ENCODE data around the gene BAHCC1. TPM values are rescaled to one million over a fixed set of nuclear protein-coding genes. Genes with fewer than 3 reads are reported as not detected.

Gene BAHCC1
- total and polyA plus RNA-seq, 8 donors = 4.9 to 56.2 (median 9.4) TPM

- H3K36me3 ChIP-seq = peaks cover 0 to 68% (median 49%) of the 10 kb centered on the region in 4 donors
- peaks cover 4 to 37% (median 28%) of the 10 kb centered on the region in 4 donors for H3K4me1 ChIP-seq
- no peaks in the 10 kb centered on the region for H3K27me3 ChIP-seq
- no peak overlapping the region for H3K4me3 ChIP-seq
- TF ChIP-seq POLR2A (IDR thresholded peaks at IDR 0.05) = no peak
- no peak for TF ChIP-seq CTCF (IDR thresholded peaks at IDR 0.05)
- TF ChIP-seq POLR2AphosphoS5 (IDR thresholded peaks at IDR 0.05) = no peak
- TF ChIP-seq EP300 (IDR thresholded peaks at IDR 0.05) = no peak
- WGBS, 5 donors = 69 to 78% (median 71%) methylated on average over 7 of the region's 7 CpGs
- H3K27ac ChIP-seq = no peak overlapping the region
- no peak for DNase-seq
- intact Hi-C loops (cut with DNase I; ENCODE audit: low total_unique reads) = no loop called here
- H3K9me3 ChIP-seq = no peaks in the 10 kb centered on the region
Measured at GRCh38 chr17:81456798-81457197, 61.5 kb downstream of the BAHCC1 start.

GRCh38 chr17:81457401-81457800, 62.1 kb downstream of the BAHCC1 start:
- no peaks in the 10 kb centered on the region for H3K27me3 ChIP-seq

GRCh38 chr17:81457917-81458555, 62.8 kb downstream of the BAHCC1 start:
- TF ChIP-seq POLR2AphosphoS5 (IDR thresholded peaks at IDR 0.05) (no peak), CTCF (IDR thresholded peaks at IDR 0.05) (no peak), EP300 (IDR thresholded peaks at IDR 0.05) (no peak), POLR2A (IDR thresholded peaks at IDR 0.05) (no peak)
- Histone ChIP-seq H3K27me3 (no peaks in the 10 kb centered on the region), H3K36me3 (peaks cover 0 to 68% (median 55%) of the 10 kb centered on the region in 4 donors), H3K27ac (no peak overlapping the region), H3K4me3 (no peak overlapping the region), H3K9me3 (no peaks in the 10 kb centered on the region), H3K4me1 (peaks cover 4 to 43% (median 28%) of the 10 kb centered on the region in 4 donors)
- DNase-seq = no peak
- WGBS, 5 donors = 86 to 89% (median 88%) methylated on average over 19 to 25 of the region's 25 CpGs
- intact Hi-C loops (cut with DNase I; ENCODE audit: low total_unique reads) = no loop called here

More at GRCh38 chr17:81457401-81457800, 62.1 kb downstream of the BAHCC1 start:
- H3K27ac ChIP-seq = no peak overlapping the region
- H3K36me3 ChIP-seq = peaks cover 0 to 68% (median 52%) of the 10 kb centered on the region in 4 donors
- intact Hi-C loops (cut with DNase I; ENCODE audit: low total_unique reads) = no loop called here
- no peak overlapping the region for H3K4me3 ChIP-seq
- H3K4me1 ChIP-seq = peaks cover 4 to 43% (median 28%) of the 10 kb centered on the region in 4 donors
- TF ChIP-seq EP300 (IDR thresholded peaks at IDR 0.05) = no peak
- no peak for TF ChIP-seq CTCF (IDR thresholded peaks at IDR 0.05)
- no peak for TF ChIP-seq POLR2AphosphoS5 (IDR thresholded peaks at IDR 0.05)
- WGBS, 5 donors = 89 to 98% (median 95%) methylated on average over 3 of the region's 3 CpGs
- no peaks in the 10 kb centered on the region for H3K9me3 ChIP-seq
- DNase-seq = no peak

DNA sequence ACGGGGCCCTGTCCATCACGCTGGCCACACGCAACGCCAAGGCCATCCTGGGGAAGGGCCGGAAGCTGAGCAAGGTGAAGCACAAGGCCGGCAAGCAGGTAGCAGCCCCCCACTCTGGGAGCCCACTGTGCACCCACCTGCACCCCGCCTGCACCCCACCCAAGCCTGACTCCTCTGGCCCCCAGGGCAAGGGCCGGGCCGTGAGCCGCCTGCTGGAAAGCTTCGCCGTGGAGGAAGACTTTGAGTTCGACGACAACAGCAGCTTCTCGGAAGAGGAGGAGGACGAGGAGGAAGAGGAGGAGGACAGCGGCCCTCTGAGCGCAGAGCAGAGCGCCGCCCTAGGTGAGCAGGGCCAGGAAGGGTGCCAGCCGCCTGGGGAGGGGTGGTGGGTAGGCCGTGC, 63.4 kb downstream of the BAHCC1 start:
- Histone ChIP-seq H3K27me3 (no peaks in the 10 kb centered on the region), H3K36me3 (peaks cover 0 to 72% (median 61%) of the 10 kb centered on the region in 4 donors), H3K4me3 (no peak overlapping the region), H3K27ac (no peak overlapping the region), H3K9me3 (no peaks in the 10 kb centered on the region), H3K4me1 (peaks cover 4 to 41% (median 29%) of the 10 kb centered on the region in 4 donors)
- no peak for DNase-seq
- TF ChIP-seq CTCF (IDR thresholded peaks at IDR 0.05) (no peak), EP300 (IDR thresholded peaks at IDR 0.05) (no peak), POLR2A (IDR thresholded peaks at IDR 0.05) (no peak), POLR2AphosphoS5 (IDR thresholded peaks at IDR 0.05) (no peak)
- WGBS, 5 donors = 83 to 86% (median 84%) methylated on average over 17 to 22 of the region's 22 CpGs
- intact Hi-C loops (cut with DNase I; ENCODE audit: low total_unique reads) = no loop called here
